Stimulated activated CD8-positive, alpha-beta memory T cell treated with anti-CD3 and anti-CD28 coated beads, Interleukin-12 subunit alpha, Interleukin-12 subunit beta, amount 100 ng/mL, for 24 hours (primary cell): Measurements from ENCODE around the gene TRAFD1.
"Not testable (repeated sequence)": the region's sequence is repeated elsewhere in the genome, so short reads cannot be mapped to it uniquely, and the experiment has no call there.

Experiments
- DNase-seq: peaks from one replicate; pipeline ENCODE4 v3.0.0-alpha.2; 2020; ENCODE audit errors: extremely low read depth

TRAFD1 gene, protein sequence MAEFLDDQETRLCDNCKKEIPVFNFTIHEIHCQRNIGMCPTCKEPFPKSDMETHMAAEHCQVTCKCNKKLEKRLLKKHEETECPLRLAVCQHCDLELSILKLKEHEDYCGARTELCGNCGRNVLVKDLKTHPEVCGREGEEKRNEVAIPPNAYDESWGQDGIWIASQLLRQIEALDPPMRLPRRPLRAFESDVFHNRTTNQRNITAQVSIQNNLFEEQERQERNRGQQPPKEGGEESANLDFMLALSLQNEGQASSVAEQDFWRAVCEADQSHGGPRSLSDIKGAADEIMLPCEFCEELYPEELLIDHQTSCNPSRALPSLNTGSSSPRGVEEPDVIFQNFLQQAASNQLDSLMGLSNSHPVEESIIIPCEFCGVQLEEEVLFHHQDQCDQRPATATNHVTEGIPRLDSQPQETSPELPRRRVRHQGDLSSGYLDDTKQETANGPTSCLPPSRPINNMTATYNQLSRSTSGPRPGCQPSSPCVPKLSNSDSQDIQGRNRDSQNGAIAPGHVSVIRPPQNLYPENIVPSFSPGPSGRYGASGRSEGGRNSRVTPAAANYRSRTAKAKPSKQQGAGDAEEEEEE

GRCh38 chr12:112125250-112125999, at the start of gene TRAFD1:
TSS of gene TRAFD1 (plus strand) at chr12:112125560. CDS start at chr12:112130523, 4,963 bp downstream.
- peak; percentile 97 for DNase-seq

DNA sequence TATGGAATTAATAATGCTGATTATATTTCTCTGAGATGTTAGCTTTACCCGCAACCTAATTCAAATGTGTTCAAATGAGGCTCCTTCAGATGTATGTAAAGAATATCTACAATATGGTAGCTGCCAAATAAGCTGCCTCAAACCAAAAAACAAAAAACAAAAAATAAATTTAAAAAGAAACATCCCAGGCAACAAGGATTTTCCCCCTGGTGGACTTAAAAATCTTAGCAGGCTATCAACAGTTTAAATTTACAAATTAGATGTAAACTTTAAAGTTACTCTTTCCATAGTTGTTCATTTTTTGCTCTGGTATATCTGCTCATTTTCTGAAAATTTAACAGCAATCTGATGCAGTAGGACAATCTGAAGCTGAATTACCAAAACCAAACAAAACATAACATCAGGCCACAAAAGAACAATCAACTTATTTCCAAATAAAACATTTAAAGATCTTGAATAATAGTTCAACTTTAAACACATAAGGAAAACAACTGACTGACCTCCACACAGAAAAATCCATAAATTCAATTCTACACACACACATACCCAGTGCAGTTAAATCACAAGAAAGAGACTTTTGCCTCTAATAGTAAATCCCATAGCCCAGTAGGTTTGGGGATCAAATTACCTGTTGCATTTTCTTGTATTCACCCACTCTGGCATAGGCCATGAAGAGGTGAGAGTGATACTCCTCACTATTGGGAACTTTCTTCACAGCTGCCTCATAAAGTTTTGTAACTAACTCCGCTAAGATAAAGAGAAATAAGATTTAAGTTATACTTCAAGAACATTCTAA, 38.1 kb upstream of the TRAFD1 start:
- DNase-seq = no peak

DNA sequence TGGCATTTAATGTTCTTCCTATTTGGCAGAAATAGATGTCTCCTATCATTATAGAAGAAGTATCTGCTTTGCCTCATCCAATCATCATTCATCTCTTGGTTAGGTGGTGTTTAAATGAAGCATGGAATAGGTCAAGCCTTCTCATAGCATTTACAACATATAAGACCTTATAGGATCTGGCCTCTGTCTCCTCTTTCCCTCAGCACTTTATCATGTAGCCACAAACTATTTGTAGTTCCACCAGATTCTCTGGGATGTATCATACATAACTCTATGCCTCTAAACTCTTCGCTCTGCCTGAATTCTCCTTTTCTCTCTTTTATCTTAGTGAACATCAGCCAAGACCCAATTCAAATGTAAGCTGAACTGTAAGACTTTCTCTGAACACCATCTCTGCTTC, 37.5 kb upstream of the TRAFD1 start:
- no peak for DNase-seq

DNA sequence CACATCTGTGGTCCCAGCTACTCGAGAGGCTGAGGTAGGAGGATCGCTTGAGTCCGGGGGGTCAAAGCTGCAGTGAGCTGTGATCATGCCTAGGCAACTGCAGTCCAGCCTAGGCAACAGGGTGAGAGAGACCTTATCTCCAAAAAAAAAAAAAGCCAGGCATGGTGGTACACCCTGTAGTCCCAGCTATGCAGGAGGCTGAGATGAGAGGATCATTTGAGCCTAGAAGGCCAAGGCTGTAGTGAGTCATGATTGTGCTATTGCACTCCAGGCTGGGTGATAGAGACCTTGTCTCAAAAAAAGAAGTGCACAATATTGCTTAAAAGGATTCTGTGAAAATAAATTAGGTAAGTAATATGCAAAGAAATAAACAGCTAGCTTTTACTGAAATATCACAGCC, 33.8 kb upstream of the TRAFD1 start:
- no peak for DNase-seq

- DNase-seq = no peak
Observed at GRCh38 chr12:112096070-112096469, 29.3 kb upstream of the TRAFD1 start.

DNA sequence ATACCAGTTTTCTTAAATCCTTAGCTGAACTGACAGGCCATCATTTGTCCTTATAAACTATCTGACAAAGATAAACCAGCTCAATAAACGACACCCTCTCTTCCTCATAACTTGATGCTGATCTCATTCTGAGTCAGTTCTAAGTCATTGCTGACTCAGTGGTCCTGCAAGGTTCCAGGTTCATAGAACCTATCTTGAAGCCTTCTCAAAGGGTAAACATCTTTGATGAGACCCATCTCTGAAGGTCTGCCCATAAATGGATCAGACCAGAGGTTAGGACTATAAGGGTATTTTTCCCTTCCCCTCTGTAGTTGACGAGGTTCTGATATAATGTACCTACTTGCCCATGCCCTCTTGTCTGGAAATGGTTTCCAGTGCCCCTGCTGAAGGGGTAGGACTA, 28.7 kb upstream of the TRAFD1 start:
- DNase-seq = no peak

DNA sequence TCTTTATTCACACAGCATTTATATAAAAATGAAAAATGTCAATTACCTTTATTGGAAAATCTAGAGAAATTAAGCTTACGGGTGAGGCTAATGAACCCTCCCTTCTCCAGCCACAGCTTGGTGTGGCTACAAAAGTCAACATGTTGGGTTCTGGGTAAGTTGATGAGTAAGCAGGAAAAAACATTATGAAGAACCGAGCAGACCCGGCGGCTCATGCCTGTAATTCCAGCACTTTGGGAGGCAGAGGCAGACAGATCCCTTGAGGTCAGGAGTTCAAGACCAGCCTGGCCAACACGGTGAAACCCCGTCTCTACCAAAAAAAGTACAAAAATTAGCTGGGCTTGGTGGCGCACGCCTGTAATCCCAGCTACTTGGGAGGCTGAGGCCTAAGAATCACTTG, 27.7 kb upstream of the TRAFD1 start:
- DNase-seq = no peak

- DNase-seq = not testable (repeated sequence)
Observed at GRCh38 chr12:112100500-112100899, 24.9 kb upstream of the TRAFD1 start.

DNA sequence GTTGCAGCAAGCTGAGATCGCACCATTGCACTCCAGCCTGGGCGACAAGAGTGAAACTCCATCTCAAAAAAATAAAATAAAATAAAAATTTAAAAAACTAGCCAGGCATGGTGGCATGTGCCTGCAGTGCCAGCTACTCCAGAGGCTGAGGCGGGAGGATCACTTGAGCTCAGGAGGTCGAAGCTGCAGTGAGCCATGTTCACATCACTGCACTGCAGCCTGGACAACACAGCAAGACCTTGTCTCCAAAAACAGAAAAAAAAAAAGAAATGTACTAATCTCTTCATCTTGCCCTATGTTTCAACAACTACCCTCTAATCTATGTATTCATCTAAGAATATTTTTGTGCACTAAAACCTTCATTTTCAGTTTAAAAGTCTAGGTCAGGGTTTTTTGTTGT, 23.2 kb upstream of the TRAFD1 start:
- DNase-seq = no peak

GRCh38 chr12:112102746-112103145, 22.6 kb upstream of the TRAFD1 start:
- DNase-seq = not testable (repeated sequence)

DNA sequence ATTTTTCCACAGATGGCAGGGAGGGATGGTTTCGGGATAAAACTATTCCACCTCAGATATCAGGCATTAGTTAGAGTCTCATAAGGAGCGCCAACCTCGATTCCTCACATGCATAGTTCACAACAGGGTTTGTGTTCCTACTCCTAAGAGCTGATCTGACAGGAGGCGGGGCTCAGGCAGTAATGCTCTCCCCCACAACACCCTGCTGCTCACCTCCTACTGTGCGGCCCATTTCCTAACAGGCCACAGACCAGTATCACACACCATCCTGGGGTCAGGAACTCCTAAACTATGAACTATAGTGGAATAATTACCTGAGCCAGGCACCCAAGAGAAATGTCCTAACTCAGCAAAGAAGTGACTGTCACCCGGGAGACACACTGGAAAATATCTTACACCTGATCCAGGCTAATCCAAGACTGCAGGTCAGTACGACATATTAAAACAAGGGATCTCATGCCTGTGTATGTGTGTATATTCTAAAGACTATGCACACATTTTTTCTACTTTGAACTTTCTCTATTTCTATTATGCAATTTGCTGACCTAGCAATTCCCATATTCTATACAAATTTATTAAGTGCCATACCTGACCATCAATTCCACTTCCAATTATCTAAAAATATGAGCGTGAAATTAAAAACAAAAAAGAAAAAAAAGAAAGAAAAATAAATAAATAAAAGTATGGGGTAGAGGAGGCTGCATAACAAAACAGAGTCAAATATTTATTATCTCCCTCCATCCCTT, 21.4 kb upstream of the TRAFD1 start:
- DNase-seq = no peak

DNA sequence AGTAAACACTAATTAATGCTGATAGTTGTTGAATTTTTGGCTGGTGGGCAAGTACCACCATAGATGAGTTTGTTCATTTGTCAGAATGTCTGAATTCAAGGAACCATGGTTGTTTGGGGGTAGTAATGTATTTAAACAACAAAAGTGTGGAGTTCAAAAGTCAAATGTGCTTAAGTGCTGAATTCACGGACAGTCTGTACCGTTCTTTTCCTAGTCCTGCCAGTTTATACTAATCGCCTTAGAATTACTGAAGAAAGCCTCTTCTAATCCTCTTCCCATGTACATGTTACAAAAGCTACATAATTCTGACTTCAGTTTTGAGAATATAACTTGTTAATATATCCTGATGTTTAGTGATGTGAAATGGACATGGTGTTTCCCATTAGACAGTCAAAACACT, 19.5 kb upstream of the TRAFD1 start:
- DNase-seq = no peak

DNA sequence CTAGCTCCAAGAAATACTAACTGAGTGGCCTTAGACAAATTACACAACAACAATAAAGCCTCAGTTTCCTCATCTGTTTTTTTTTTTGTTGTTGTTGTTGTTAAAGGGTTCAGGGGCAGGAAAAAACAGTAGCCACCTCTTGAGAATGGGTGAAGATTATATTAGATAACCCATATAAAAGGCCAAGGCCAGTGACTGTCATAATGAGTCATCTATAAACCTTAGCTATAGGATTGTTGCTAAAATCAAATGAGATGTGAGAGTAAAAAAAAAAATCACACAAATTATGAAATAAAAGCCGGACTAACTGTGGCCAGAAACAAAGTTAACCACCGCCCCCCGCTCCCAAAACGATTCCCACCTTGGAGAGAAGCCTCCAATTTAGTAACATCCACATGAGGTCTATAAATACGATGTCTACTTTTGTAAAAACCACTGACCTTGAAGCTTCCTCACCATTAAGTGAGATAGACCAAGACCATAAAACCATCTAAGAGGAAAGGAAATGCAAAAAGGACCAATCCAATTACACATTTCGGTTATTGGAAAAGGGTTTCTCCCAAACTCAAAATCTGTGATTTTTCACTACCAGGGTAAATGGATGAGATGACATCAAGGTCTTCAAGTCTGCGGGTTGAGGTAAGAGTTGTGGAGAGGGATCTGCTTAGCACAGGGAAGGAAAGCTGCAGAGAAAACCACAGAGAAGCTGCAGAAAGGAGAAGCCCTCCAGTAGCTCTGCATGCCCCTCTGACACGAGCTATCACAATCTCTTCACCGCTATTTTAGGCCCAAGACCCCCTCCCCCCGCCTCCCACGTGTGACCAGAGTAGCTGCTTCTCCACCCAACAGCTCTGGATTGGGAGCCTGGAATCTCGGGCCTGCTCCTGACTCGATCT, 17.8 kb upstream of the TRAFD1 start:
- DNase-seq = no peak

GRCh38 chr12:112108202-112109079, 16.9 kb upstream of the TRAFD1 start, which contains the start of gene NAA25:
TSS of gene NAA25 (minus strand) at chr12:112108783. CDS start at chr12:112108773, 10 bp downstream.
- peak; percentile 73 for DNase-seq

DNA sequence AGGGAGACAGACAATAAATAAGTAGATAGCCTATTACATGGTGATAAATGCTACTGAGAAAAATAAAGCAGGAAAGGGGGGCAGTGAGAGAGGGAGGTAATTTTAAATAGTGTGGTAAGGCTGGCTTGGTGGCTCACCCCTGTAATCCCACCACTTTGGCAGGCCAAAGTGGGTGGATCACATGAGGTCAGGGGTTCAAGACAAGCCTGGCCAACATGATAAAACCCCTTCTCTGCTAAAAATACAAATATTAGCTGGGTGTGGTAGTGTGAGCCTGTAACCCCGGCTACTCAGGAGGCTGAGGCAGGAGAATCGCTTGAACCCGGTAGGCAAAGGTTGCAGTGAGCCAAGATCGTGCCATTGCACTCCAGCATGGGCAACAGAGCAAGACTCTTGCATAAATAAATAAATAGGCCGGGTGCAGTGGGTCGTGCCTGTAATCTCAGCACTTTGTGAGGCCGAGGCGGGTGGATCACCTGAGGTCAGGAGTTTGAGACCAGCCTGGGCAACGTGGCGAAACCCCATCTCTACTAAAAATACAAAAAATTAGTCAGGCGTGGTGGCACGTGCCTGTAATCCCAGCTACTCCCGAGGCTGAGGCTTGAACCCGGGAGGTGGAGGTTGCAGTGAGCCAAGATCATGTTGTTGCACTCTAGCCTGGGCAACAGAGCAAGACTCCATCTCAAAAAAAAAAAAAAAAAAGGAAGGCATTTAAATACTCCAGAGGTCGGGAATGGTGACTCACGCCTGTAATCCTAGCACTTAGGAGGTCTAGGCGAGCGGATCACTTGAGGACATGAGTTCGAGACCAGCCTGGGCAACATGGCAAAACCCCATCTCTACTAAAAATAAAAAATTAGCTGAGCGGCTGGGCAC, 14.3 kb upstream of the TRAFD1 start:
- not testable (repeated sequence) for DNase-seq

GRCh38 chr12:112111931-112112330, 13.4 kb upstream of the TRAFD1 start:
- no peak for DNase-seq

DNA sequence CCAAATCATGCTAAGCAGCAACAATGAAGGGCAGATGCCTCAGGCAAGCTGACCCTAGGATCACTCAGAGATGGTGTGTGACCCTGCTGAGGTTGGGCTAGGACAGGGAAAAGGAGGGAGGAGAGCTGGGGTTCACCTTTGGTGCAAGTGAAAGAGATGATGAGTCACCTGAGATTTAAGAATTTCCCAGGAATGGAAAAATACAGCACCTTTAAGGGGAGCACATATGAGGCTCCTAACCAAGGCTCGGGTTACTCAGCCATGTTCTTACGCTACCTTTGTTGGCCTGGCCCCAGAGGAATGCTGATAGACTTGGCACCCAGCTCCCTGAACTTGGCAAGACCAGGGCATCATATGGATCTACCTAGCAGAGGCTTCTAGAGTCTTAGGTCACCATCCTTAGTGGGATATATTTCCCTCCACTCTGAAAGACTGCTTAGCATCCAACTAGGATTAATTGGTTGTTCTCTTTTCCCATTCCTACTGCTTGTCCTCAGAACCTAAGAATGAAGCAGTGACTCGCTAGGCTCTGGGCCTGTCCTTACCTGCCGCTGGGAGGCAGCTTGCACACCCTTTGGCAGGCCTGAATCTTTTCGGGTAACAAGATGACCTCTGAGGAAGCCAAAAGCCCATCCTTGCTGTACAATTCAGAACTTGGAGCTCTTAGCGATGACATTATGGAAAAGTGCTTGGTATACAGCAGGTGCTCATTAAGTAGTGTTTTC, 12.8 kb upstream of the TRAFD1 start:
- DNase-seq = no peak
